HepG2 (cell line): ENCODE data around the gene LIMA1. TPM values are rescaled to one million over a fixed set of nuclear protein-coding genes. Genes with fewer than 3 reads are reported as not detected.
A peak's percentile ranks its signal among the peaks of the same experiment; 100 is the strongest.

Experiments used
- CEBPZ ChIP-seq: IDR thresholded peaks from 2 replicates; pipeline ENCODE4 v1.6.1; 2012; ENCODE audit warnings: low read length, improper control_type of control experiment
- GABPA ChIP-seq, 2 experiments: IDR thresholded peaks; 2 replicates each; pipeline ENCODE4 v1.6.1; 2011 to 2016; ENCODE audit warnings: low read depth in 2 of 2, low read length in 1 of 2, missing biosample characterization in 1 of 2, missing genetic modification characterization in 1 of 2
- JARID2 ChIP-seq: sonication (generic); formaldehyde crosslinking; IDR thresholded peaks from 2 replicates; pipeline ENCODE4 v1.8.1; 2023; ENCODE audit warnings: missing genetic modification reagents, inconsistent platforms; ENCODE audit not compliant: insufficient replicate concordance
- NFATC3 ChIP-seq: sonication (generic); formaldehyde crosslinking; IDR thresholded peaks from 2 replicates; pipeline ENCODE4 v1.5.1; 2020; ENCODE audit warnings: mild to moderate bottlenecking, missing genetic modification reagents
- REL ChIP-seq: sonication (generic); formaldehyde crosslinking; conservative IDR thresholded peaks from 2 replicates; pipeline ENCODE4 v1.8.0; 2022; ENCODE audit warnings: mild to moderate bottlenecking, missing genetic modification reagents, moderate library complexity
- SIN3A ChIP-seq: IDR thresholded peaks from 2 replicates; pipeline ENCODE4 v1.6.1; 2011; ENCODE audit warnings: low read depth, mild to moderate bottlenecking, control low read depth, low read length, borderline replicate concordance
- SMARCC2 ChIP-seq: fragments of 450-650 bp; IDR thresholded peaks from 2 replicates; pipeline ENCODE4 v1.6.1; 2017; ENCODE audit warnings: antibody characterized with exemption, mild to moderate bottlenecking
- SP1 ChIP-seq, 2 experiments: fragments of 450-650 bp in 1 of 2; sonication (generic) in 1 of 2; formaldehyde crosslinking in 1 of 2; IDR thresholded peaks; 2 replicates each; pipeline versions ENCODE4 v1.4.0 to v1.6.1; 2016 to 2020; ENCODE audit warnings: missing genetic modification reagents in 1 of 2
- TBP ChIP-seq: sonication (generic); formaldehyde crosslinking; IDR thresholded peaks from 2 replicates; pipeline ENCODE4 v1.5.0; 2020; ENCODE audit warnings: missing genetic modification reagents
- TCF7 ChIP-seq: sonication (generic); IDR thresholded peaks from 2 replicates; pipeline ENCODE4 v1.6.1; 2016; ENCODE audit warnings: antibody characterized with exemption, low read depth
- TRIM24 ChIP-seq: sonication (generic); formaldehyde crosslinking; IDR thresholded peaks from 2 replicates; pipeline ENCODE4 v1.8.0; 2022; ENCODE audit warnings: mild to moderate bottlenecking, missing genetic modification reagents
- ZNF326 ChIP-seq: sonication (generic); formaldehyde crosslinking; IDR thresholded peaks from 2 replicates; pipeline ENCODE4 v1.4.0; 2020; ENCODE audit warnings: missing genetic modification reagents, borderline replicate concordance
- ZNF530 ChIP-seq: sonication (generic); formaldehyde crosslinking; IDR thresholded peaks from 2 replicates; pipeline ENCODE4 v1.5.0; 2020; ENCODE audit warnings: low read depth, mild to moderate bottlenecking, missing genetic modification reagents
- ZNF572 ChIP-seq: sonication (generic); formaldehyde crosslinking; IDR thresholded peaks from 2 replicates; pipeline ENCODE4 v1.5.1; 2020; ENCODE audit warnings: mild to moderate bottlenecking, missing genetic modification reagents
- ZNF619 ChIP-seq: sonication (generic); formaldehyde crosslinking; IDR thresholded peaks from 2 replicates; pipeline ENCODE4 v1.4.0; 2020; ENCODE audit warnings: mild to moderate bottlenecking, missing genetic modification reagents
- ZNF674 ChIP-seq: sonication (generic); formaldehyde crosslinking; IDR thresholded peaks from 2 replicates; pipeline ENCODE4 v1.5.0; 2020; ENCODE audit warnings: low read depth, mild to moderate bottlenecking, missing genetic modification reagents
- polyA plus RNA-seq, 8 experiments: library from polyadenylated mRNA; depleted of rRNA in 3 of 8; stranded (reverse) in 7 of 8; unstranded in 1 of 8; fragments of >200 nt; fragmentation: Illumina TruSeq in 4 of 8; extraction: Trizol in 4 of 8; gene quantifications; 2 replicates each; pipeline versions ENCODE4 v1.2.1 to v1.2.3, GENCODE V29; 2011 to 2016; ENCODE audit warnings: low read depth in 4 of 8, missing spikeins in 1 of 8, mixed read lengths in 1 of 8; ENCODE audit not compliant: insufficient read depth in 1 of 8
- total RNA-seq, 5 experiments: library from RNA; depleted of rRNA; stranded (reverse); fragments of >200 nt; fragmentation: Illumina TruSeq; extraction: Trizol; gene quantifications; 2 replicates each; pipeline ENCODE4 v1.2.3, GENCODE V29; 2016; ENCODE audit warnings: low read depth in 1 of 5
- TF ChIP-seq, protein P1 (sequence below): sonication (generic); formaldehyde crosslinking; IDR thresholded peaks from 2 replicates; pipeline ENCODE4 v1.5.0; 2020; ENCODE audit warnings: mild to moderate bottlenecking, missing genetic modification reagents
- TF ChIP-seq, protein P2 (sequence below): sonication (generic); formaldehyde crosslinking; IDR thresholded peaks from 2 replicates; pipeline ENCODE4 v1.4.0; 2020; ENCODE audit warnings: mild to moderate bottlenecking, missing genetic modification reagents
- TF ChIP-seq, protein P3 (sequence below): sonication (generic); formaldehyde crosslinking; conservative IDR thresholded peaks from 2 replicates; pipeline ENCODE4 v1.4.0; 2020; ENCODE audit warnings: missing genetic modification reagents
- TF ChIP-seq, protein P4 (sequence below): sonication (generic); formaldehyde crosslinking; IDR thresholded peaks from 2 replicates; pipeline ENCODE4 v1.4.0; 2020; ENCODE audit warnings: missing genetic modification reagents

Gene LIMA1
- total and polyA plus RNA-seq, 2 of the 13 experiments (the other 11 are each of a cell fraction or from before 2014, with no cell fraction given): 13.0 to 19.8 TPM

DNA sequence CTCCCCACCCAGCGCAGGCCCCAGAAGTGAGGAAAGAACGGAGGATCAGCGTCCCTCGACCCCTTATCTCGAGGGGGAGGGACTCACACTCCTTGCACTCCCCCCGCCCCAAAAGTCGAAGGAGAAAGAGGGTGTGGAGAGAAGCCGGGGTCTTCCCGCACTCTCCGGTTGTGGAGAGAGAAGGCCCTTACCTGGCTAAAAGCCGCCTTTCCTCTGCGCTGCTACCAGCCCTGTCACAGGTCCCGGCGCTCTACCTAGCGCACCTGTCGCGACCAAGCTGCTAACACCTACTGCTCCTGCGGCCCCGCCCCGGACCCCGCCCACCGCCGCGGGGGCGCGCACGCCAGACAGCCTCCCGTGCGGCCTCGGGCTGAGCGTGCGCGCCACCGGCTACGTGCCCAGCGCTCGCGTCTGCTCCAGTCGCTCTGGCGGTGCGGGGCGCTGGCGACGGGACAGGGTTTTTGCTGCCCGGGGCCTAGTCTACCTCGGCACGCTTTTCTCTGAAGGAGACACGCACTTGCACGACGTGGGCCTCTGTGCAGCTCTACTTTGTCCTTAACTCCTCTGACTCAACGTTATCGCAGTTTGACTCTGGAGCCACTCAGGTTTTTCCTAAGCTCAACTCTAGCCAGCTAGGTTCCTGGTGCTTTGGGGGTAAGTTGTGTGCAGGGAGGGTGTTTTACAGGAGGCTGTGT lies at the start of gene LIMA1 (continued):
- TF ChIP-seq, protein P1, sequence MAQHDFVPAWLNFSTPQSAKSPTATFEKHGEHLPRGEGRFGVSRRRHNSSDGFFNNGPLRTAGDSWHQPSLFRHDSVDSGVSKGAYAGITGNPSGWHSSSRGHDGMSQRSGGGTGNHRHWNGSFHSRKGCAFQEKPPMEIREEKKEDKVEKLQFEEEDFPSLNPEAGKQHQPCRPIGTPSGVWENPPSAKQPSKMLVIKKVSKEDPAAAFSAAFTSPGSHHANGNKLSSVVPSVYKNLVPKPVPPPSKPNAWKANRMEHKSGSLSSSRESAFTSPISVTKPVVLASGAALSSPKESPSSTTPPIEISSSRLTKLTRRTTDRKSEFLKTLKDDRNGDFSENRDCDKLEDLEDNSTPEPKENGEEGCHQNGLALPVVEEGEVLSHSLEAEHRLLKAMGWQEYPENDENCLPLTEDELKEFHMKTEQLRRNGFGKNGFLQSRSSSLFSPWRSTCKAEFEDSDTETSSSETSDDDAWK (CRISPR knock-in tag): no peak
- no peak for TF ChIP-seq ZNF326 (CRISPR knock-in tag)
- TF ChIP-seq REL (CRISPR knock-in tag): no peak
- no peak for TF ChIP-seq ZNF674 (CRISPR knock-in tag)
- no peak for TF ChIP-seq ZNF619
- TF ChIP-seq, protein P2, sequence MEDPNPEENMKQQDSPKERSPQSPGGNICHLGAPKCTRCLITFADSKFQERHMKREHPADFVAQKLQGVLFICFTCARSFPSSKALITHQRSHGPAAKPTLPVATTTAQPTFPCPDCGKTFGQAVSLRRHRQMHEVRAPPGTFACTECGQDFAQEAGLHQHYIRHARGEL (CRISPR knock-in tag): 0 out of 2 replicates have a peak, but pooled peaks have one; percentile 48
- TF ChIP-seq, protein P3, sequence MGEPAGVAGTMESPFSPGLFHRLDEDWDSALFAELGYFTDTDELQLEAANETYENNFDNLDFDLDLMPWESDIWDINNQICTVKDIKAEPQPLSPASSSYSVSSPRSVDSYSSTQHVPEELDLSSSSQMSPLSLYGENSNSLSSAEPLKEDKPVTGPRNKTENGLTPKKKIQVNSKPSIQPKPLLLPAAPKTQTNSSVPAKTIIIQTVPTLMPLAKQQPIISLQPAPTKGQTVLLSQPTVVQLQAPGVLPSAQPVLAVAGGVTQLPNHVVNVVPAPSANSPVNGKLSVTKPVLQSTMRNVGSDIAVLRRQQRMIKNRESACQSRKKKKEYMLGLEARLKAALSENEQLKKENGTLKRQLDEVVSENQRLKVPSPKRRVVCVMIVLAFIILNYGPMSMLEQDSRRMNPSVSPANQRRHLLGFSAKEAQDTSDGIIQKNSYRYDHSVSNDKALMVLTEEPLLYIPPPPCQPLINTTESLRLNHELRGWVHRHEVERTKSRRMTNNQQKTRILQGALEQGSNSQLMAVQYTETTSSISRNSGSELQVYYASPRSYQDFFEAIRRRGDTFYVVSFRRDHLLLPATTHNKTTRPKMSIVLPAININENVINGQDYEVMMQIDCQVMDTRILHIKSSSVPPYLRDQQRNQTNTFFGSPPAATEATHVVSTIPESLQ (CRISPR knock-in tag): no peak
- TF ChIP-seq NFATC3: no peak
- peak; percentile 14 for TF ChIP-seq JARID2 (CRISPR knock-in tag)
- TF ChIP-seq TCF7: no peak
- TF ChIP-seq TRIM24: no peak
- TF ChIP-seq ZNF530 (CRISPR knock-in tag): no peak
- TF ChIP-seq, protein P4, sequence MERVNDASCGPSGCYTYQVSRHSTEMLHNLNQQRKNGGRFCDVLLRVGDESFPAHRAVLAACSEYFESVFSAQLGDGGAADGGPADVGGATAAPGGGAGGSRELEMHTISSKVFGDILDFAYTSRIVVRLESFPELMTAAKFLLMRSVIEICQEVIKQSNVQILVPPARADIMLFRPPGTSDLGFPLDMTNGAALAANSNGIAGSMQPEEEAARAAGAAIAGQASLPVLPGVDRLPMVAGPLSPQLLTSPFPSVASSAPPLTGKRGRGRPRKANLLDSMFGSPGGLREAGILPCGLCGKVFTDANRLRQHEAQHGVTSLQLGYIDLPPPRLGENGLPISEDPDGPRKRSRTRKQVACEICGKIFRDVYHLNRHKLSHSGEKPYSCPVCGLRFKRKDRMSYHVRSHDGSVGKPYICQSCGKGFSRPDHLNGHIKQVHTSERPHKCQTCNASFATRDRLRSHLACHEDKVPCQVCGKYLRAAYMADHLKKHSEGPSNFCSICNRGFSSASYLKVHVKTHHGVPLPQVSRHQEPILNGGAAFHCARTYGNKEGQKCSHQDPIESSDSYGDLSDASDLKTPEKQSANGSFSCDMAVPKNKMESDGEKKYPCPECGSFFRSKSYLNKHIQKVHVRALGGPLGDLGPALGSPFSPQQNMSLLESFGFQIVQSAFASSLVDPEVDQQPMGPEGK (CRISPR knock-in tag): peak; percentile 65
- no peak for TF ChIP-seq SMARCC2
- no peak for TF ChIP-seq ZNF572 (CRISPR knock-in tag)
- TF ChIP-seq GABPA (IDR thresholded peaks at IDR 0.05; ENCODE audit: low read depth, low read length): no peak
- no peak for TF ChIP-seq GABPA (CRISPR knock-in tag; IDR thresholded peaks at IDR 0.05; ENCODE audit: low read depth)
- TF ChIP-seq SP1 (IDR thresholded peaks at IDR 0.05): no peak
- peak; percentile 77 for TF ChIP-seq SP1 (CRISPR knock-in tag; IDR thresholded peaks at IDR 0.05)
- no peak for TF ChIP-seq TBP (CRISPR knock-in tag)
- TF ChIP-seq CEBPZ: no peak
- TF ChIP-seq SIN3A: peak; percentile 63; the same call in 1 of the 2 replicates
